Measurements from ENCODE around the gene SLC25A23.

GRCh38 chr19:6450166-6450565, 9.4 kb downstream of the SLC25A23 start:
- TF ChIP-seq CTCF (IDR thresholded peaks at IDR 0.05) (no peak), EZH2 (IDR thresholded peaks at IDR 0.05; ENCODE audit: borderline replicate concordance, insufficient read depth, low read depth, low read length, poor library complexity, severe bottlenecking) (no peak)

Data from B cell (primary cell).